K562 (cell line): ENCODE data around the gene TTC33. TPM values are rescaled to one million over a fixed set of nuclear protein-coding genes. Genes with fewer than 3 reads are reported as not detected.
"Not testable (repeated sequence)": the region's sequence is repeated elsewhere in the genome, so short reads cannot be mapped to it uniquely, and the experiment has no call there.

Experiments
- ATAC-seq: fragments of 200-7000 bp; cut with Tn5 transposase; 3 replicates; pipeline ENCODE4 v1.9.1; 2020; ENCODE audit warnings: moderate library complexity
- BruUV-seq: library from RNA; stranded (reverse); fragments of 400-500 nt; replicated peaks from 2 replicates; lab custom pipeline; 2021; lab: Mats Ljungman, UMichigan
- CTCF ChIA-PET: fragments of 300-600 bp; formaldehyde crosslinking; extraction: SDS; loops from one replicate; lab custom pipeline; 2021; ENCODE audit warnings: low intra/inter-chr PET ratio; lab: Yijun Ruan, JAX
- POLR2A ChIA-PET: fragments of 300-600, 350-650 bp; sonication (Branson Sonifier 250); formaldehyde crosslinking; extraction: SDS; loops from one replicate; lab custom pipeline; 2021; ENCODE audit warnings: antibody characterized with exemption, inconsistent platforms; lab: Yijun Ruan, JAX
- DNase-seq, 4 experiments: peaks; one replicate each; pipeline versions ENCODE4 v3.0.0 to v3.0.0-alpha.2; 2011 to 2018; ENCODE audit warnings: low spot score in 3 of 4, mixed read lengths in 3 of 4; ENCODE audit errors: extremely low read depth in 1 of 4
- FAIRE-seq: peaks from 2 replicates; lab custom pipeline; 2011; peaks lifted over from hg19 to GRCh38; lab: Jason Lieb, UNC
- H2AFZ ChIP-seq: 2 replicates; pipeline ENCODE4 v1.6.0; 2011; ENCODE audit warnings: low read depth, low read length, control low read depth, inconsistent platforms
- H3K27ac ChIP-seq: fragments of 200-600 bp; 3 replicates; pipeline ENCODE4 v1.8.0; 2011; ENCODE audit warnings: low read depth, mild to moderate bottlenecking, control low read depth, inconsistent platforms, low read length, moderate library complexity, mixed read lengths; ENCODE audit errors: extremely low read depth
- H3K27me3 ChIP-seq, 2 experiments: fragments of 300-600 bp in 1 of 2; 2 replicates in 1 of 2; 3 replicates in 1 of 2; pipeline versions ENCODE4 v1.6.0 to v1.8.0; 2011; ENCODE audit warnings: inconsistent platforms in 2 of 2, low read length in 2 of 2, mild to moderate bottlenecking in 1 of 2, mixed read lengths in 1 of 2, moderate library complexity in 1 of 2; ENCODE audit not compliant: control insufficient read depth in 2 of 2, insufficient read depth in 2 of 2
- H3K36me3 ChIP-seq: fragments of 300-600 bp; 3 replicates; pipeline ENCODE4 v1.8.0; 2011; ENCODE audit warnings: mild to moderate bottlenecking, low read length, inconsistent platforms; ENCODE audit not compliant: control insufficient read depth, insufficient read depth
- H3K4me1 ChIP-seq, 2 experiments: fragments of 200-600 bp in 1 of 2; replicated peaks in 1 of 2; 2 replicates in 1 of 2; 3 replicates in 1 of 2; pipeline versions ENCODE4 v1.5.1 to v1.8.0; 2011; ENCODE audit warnings: inconsistent platforms in 2 of 2, low read length in 2 of 2, mild to moderate bottlenecking in 1 of 2, mixed read lengths in 1 of 2, moderate library complexity in 1 of 2; ENCODE audit not compliant: control insufficient read depth in 2 of 2, insufficient read depth in 2 of 2
- H3K4me2 ChIP-seq: 2 replicates; pipeline ENCODE4 v1.6.1; 2011; ENCODE audit warnings: low read length, control low read depth, inconsistent platforms, mixed read lengths; ENCODE audit not compliant: insufficient read depth
- H3K4me3 ChIP-seq: fragments of 200-600 bp; sonication (generic), shearing (Covaris generic); 2 replicates; pipeline ENCODE4 v1.5.1; 2016; ENCODE audit warnings: control low read depth, inconsistent platforms
- H3K79me2 ChIP-seq: fragments of 200-600 bp; 3 replicates; pipeline ENCODE4 v1.8.0; 2011; ENCODE audit warnings: low read length, inconsistent platforms; ENCODE audit not compliant: control insufficient read depth, insufficient read depth
- H3K9ac ChIP-seq, 2 experiments: 2 replicates each; pipeline versions ENCODE4 v1.6.0 to v1.6.1; 2011; ENCODE audit warnings: low read depth in 2 of 2, low read length in 2 of 2, control low read depth in 1 of 2, inconsistent platforms in 1 of 2, mild to moderate bottlenecking in 1 of 2, mixed read lengths in 1 of 2; ENCODE audit not compliant: insufficient read depth in 1 of 2
- H3K9me1 ChIP-seq: one replicate; pipeline ENCODE4 v1.6.0; 2011; ENCODE audit warnings: inconsistent platforms, mild to moderate bottlenecking, low read length, moderate library complexity; ENCODE audit not compliant: control insufficient read depth, insufficient read depth
- H3K9me3 ChIP-seq: replicated peaks from 2 replicates; pipeline ENCODE4 v1.5.1; 2011; ENCODE audit warnings: low read depth, low read length, inconsistent platforms; ENCODE audit not compliant: control insufficient read depth, insufficient read depth
- H4K20me1 ChIP-seq: replicated peaks from 2 replicates; pipeline ENCODE4 v1.6.1; 2011; ENCODE audit warnings: low read length, inconsistent platforms, mixed read lengths; ENCODE audit not compliant: control insufficient read depth, insufficient read depth
- ZNF699 ChIP-seq: fragments of 250-450 bp; sonication (Bioruptor Pico); IDR thresholded peaks from 2 replicates; pipeline ENCODE4 v1.8.0; 2021; ENCODE audit warnings: mild to moderate bottlenecking, moderate library complexity; ENCODE audit not compliant: insufficient replicate concordance
- in situ Hi-C: fragments of 300-500 bp; cut with MboI; formaldehyde crosslinking; loops from 4 replicates; pipeline ENCODE4 v1.15.0; 2018; ENCODE audit warnings: inconsistent platforms, mixed read lengths
- intact Hi-C: fragments of 100-400 bp; cut with micrococcal nuclease; formaldehyde crosslinking; loops from 2 replicates; pipeline ENCODE4 v1.14.2; 2022
- polyA plus RNA-seq, 8 experiments: library from polyadenylated mRNA; depleted of rRNA in 4 of 8; stranded (reverse) in 5 of 8; unstranded in 3 of 8; fragments of >200 nt; fragmentation: Nextera tagmentation in 2 of 8; fragmentation: Illumina TruSeq in 1 of 8; extraction: Ambion mirVana in 2 of 8; extraction: Trizol in 1 of 8; gene quantifications; 2 replicates each; pipeline versions ENCODE4 v1.2.1 to v1.2.3, GENCODE V29; 2011 to 2014; ENCODE audit warnings: inconsistent platforms in 1 of 8, missing spikeins in 1 of 8
- total RNA-seq, 7 experiments: library from RNA; depleted of rRNA in 6 of 7; stranded (reverse); fragments of >200 nt in 6 of 7; fragmentation: Illumina TruSeq in 2 of 7; extraction: Trizol in 2 of 7; gene quantifications; 2 replicates each; pipeline versions ENCODE4 v1.2.1 to v1.2.3, GENCODE V29; 2011 to 2021; ENCODE audit warnings: low replicate concordance in 1 of 7

Gene TTC33
- total and polyA plus RNA-seq, 9 of the 15 experiments (the other 6 are each of a cell fraction or from before 2014, with no cell fraction given), result 11.5 to 24.9 (median 21.1) TPM

GRCh38 chr5:40656766-40657165, 99.0 kb downstream of the TTC33 start:
- no peak for DNase-seq
- no peaks in the 10 kb centered on the region for H3K9me1 ChIP-seq
- no peaks in the 10 kb centered on the region for H3K36me3 ChIP-seq
- H3K27me3 ChIP-seq, result no peaks in the 10 kb centered on the region
- H3K4me3 ChIP-seq, result no peak overlapping the region
- no TSS peak for BruUV-seq
- CTCF ChIA-PET, result no interaction called here
- H2AFZ ChIP-seq, result no peak overlapping the region
- TF ChIP-seq ZNF699 (CRISPR knock-in tag), result no peak
- TF ChIP-seq, all 486 proteins: peak for 0
- Histone ChIP-seq H3K9me3 (no peaks in the 10 kb centered on the region), H4K20me1 (no peaks in the 10 kb centered on the region), H3K4me1 (no peaks in the 10 kb centered on the region), H3K9ac (no peak overlapping the region), H3K4me2 (no peak overlapping the region), H3K27ac (no peak overlapping the region), H3K79me2 (no peaks in the 10 kb centered on the region)
- ATAC-seq (no peak), FAIRE-seq (no peak)
- POLR2A ChIA-PET, result no interaction called here
- intact Hi-C loops, result no loop called here
- in situ Hi-C loops, result no loop called here

- H3K9me1 ChIP-seq, H3K27ac ChIP-seq, FAIRE-seq, H3K4me1 ChIP-seq, H3K4me2 ChIP-seq, DNase-seq, H3K79me2 ChIP-seq, H3K27me3 ChIP-seq, H3K36me3 ChIP-seq, intact Hi-C loops, ATAC-seq, POLR2A ChIA-PET, H4K20me1 ChIP-seq, H3K9me3 ChIP-seq, H3K9ac ChIP-seq, H2AFZ ChIP-seq, H3K4me3 ChIP-seq, in situ Hi-C loops, BruUV-seq, CTCF ChIA-PET: not testable (repeated sequence)
Measured at GRCh38 chr5:40656091-40656490, 99.7 kb downstream of the TTC33 start.
